H1 (cell line): ENCODE measurements around the gene ZBTB25. TPM values are rescaled to one million over a fixed set of nuclear protein-coding genes. Genes with fewer than 3 reads are reported as not detected.
A peak's percentile ranks its signal among the peaks of the same experiment; 100 is the strongest.

ENCODE experiments used
- BACH1 ChIP-seq: IDR thresholded peaks from 2 replicates; pipeline ENCODE4 v1.6.1; 2012; ENCODE audit warnings: low read length, improper control_type of control experiment
- CBX8 ChIP-seq: fragments of 300-800, 300-1000 bp; sonication (generic); IDR thresholded peaks from 2 replicates; pipeline ENCODE4 v1.7.1; 2016; ENCODE audit warnings: low read depth, low read length, borderline replicate concordance
- CEBPB ChIP-seq: IDR thresholded peaks from 2 replicates; pipeline ENCODE4 v1.6.1; 2012; ENCODE audit warnings: low read depth, low read length
- CHD2 ChIP-seq: IDR thresholded peaks from 2 replicates; pipeline ENCODE4 v1.6.1; 2012; ENCODE audit warnings: low read length, improper control_type of control experiment
- CTBP2 ChIP-seq: IDR thresholded peaks from 2 replicates; pipeline ENCODE4 v1.7.0; 2011; ENCODE audit warnings: borderline replicate concordance, mild to moderate bottlenecking, moderate library complexity, mixed read lengths, low read length; ENCODE audit not compliant: insufficient read depth, insufficient read length
- CTCF ChIP-seq, 3 experiments: IDR thresholded peaks; 1 replicate in 2 of 3; 2 replicates in 1 of 3; pipeline versions ENCODE4 v1.5.1 to v1.6.1; 2011; ENCODE audit warnings: low read length in 3 of 3, mild to moderate bottlenecking in 3 of 3, inconsistent platforms in 2 of 3, low read depth in 1 of 3, moderate library complexity in 1 of 3; ENCODE audit not compliant: insufficient read depth in 1 of 3; ENCODE audit errors: control extremely low read depth in 1 of 3
- EGR1 ChIP-seq: IDR thresholded peaks from 2 replicates; pipeline ENCODE4 v1.6.1; 2011; ENCODE audit warnings: low read depth, low read length, borderline replicate concordance
- EZH2 ChIP-seq: fragments of 200-600 bp; sonication (generic); IDR thresholded peaks from 2 replicates; pipeline ENCODE4 v1.7.1; 2012; ENCODE audit warnings: low read depth, mild to moderate bottlenecking, moderate library complexity, low read length, inconsistent platforms; ENCODE audit not compliant: severe bottlenecking
- FOSL1 ChIP-seq: IDR thresholded peaks from 2 replicates; pipeline ENCODE4 v1.6.1; 2011; ENCODE audit warnings: mild to moderate bottlenecking, low read depth, low read length, moderate library complexity; ENCODE audit not compliant: insufficient read depth
- GABPA ChIP-seq: IDR thresholded peaks from 2 replicates; pipeline ENCODE4 v1.6.1; 2011; ENCODE audit warnings: mild to moderate bottlenecking, low read length, moderate library complexity, borderline replicate concordance; ENCODE audit not compliant: insufficient read depth
- JUN ChIP-seq: IDR thresholded peaks from 2 replicates; pipeline ENCODE4 v1.6.1; 2011; ENCODE audit warnings: low read depth, mild to moderate bottlenecking, improper control_type of control experiment, low read length
- JUND ChIP-seq: IDR thresholded peaks from 2 replicates; pipeline ENCODE4 v1.6.1; 2011; ENCODE audit warnings: mild to moderate bottlenecking, improper control_type of control experiment, low read length
- KDM5A ChIP-seq: fragments of 200-600 bp; IDR thresholded peaks from 2 replicates; pipeline ENCODE4 v1.7.1; 2012; ENCODE audit warnings: mild to moderate bottlenecking, low read length, inconsistent platforms, mixed read lengths
- MAX ChIP-seq: IDR thresholded peaks from 2 replicates; pipeline ENCODE4 v1.6.1; 2012; ENCODE audit warnings: inconsistent platforms
- NRF1 ChIP-seq: IDR thresholded peaks from 2 replicates; pipeline ENCODE4 v1.6.1; 2011; ENCODE audit warnings: mild to moderate bottlenecking, low read depth, low read length, improper control_type of control experiment
- SAP30 ChIP-seq: fragments of 300-600 bp; sonication (generic); IDR thresholded peaks from 2 replicates; pipeline ENCODE4 v1.7.1; 2012; ENCODE audit warnings: low read length, moderate library complexity, mild to moderate bottlenecking, inconsistent platforms; ENCODE audit not compliant: insufficient read depth, insufficient replicate concordance
- SP1 ChIP-seq: IDR thresholded peaks from 2 replicates; pipeline ENCODE4 v1.6.1; 2011; ENCODE audit warnings: low read depth, low read length
- SUZ12 ChIP-seq: fragments of 200-600 bp; sonication (generic); IDR thresholded peaks from 2 replicates; pipeline ENCODE4 v1.6.1; 2012; ENCODE audit warnings: mild to moderate bottlenecking, inconsistent platforms, low read length, moderate library complexity, mixed read lengths
- TAF7 ChIP-seq: optimal IDR thresholded peaks from 2 replicates; pipeline ENCODE3; 2011; ENCODE audit warnings: low read depth, mild to moderate bottlenecking, inconsistent platforms, low read length, moderate library complexity, borderline replicate concordance
- TBP ChIP-seq: IDR thresholded peaks from 2 replicates; pipeline ENCODE4 v1.6.1; 2011; ENCODE audit warnings: low read depth, low read length, improper control_type of control experiment
- YY1 ChIP-seq: IDR thresholded peaks from 2 replicates; pipeline ENCODE4 v1.6.1; 2011; ENCODE audit warnings: low read depth, mild to moderate bottlenecking, low read length
- polyA plus RNA-seq, 7 experiments: library from polyadenylated mRNA; depleted of rRNA in 3 of 7; stranded (reverse) in 5 of 7; unstranded in 2 of 7; fragments of >200 nt in 5 of 7; fragments of 200-250 nt in 2 of 7; gene quantifications; 1 replicate in 5 of 7; 2 replicates in 1 of 7; 4 replicates in 1 of 7; pipeline versions ENCODE4 v1.2.1 to v1.2.3, GENCODE V29; 2011 to 2013; ENCODE audit warnings: missing spikeins in 2 of 7, mixed read lengths in 2 of 7
- total RNA-seq: library from RNA; stranded (reverse); fragmentation: NEBNext Ultra II Directional; extraction: Animal tissue kit (Norgen Biotek cat#: 25700); gene quantifications from 2 replicates; pipeline ENCODE4 v1.2.1, GENCODE V29; 2021

Gene ZBTB25
- total and polyA plus RNA-seq, 2 of the 8 experiments (the other 6 are each of a cell fraction or from before 2014, with no cell fraction given) = 5.4 to 11.4 TPM

- TF ChIP-seq CTCF (IDR thresholded peaks at IDR 0.05; ENCODE audit: control extremely low read depth in 1 of 3, insufficient read depth in 1 of 3, low read depth in 1 of 3, low read length in 3 of 3) = peak in 1 of 3 experiments; percentile 0; a peak in 1 of 4 replicates
- no peak; the same call in 1 of the 2 replicates for TF ChIP-seq MAX
- TF ChIP-seq CTBP2 = no peak
- no peak for TF ChIP-seq YY1
- TF ChIP-seq SAP30 = peak; percentile 82
- TF ChIP-seq JUND = no peak
- TF ChIP-seq EGR1 = no peak
- no peak for TF ChIP-seq KDM5A
- no peak for TF ChIP-seq BACH1
- TF ChIP-seq TBP = peak; percentile 55; the same call in 1 of the 2 replicates
- TF ChIP-seq FOSL1 = no peak
- TF ChIP-seq CEBPB = no peak
- no peak for TF ChIP-seq EZH2
- TF ChIP-seq SP1 = 0 out of 2 replicates have a peak, but pooled peaks have one; percentile 22
- TF ChIP-seq CBX8 = no peak
- peak; percentile 39 for TF ChIP-seq TAF7
- no peak for TF ChIP-seq SUZ12
- TF ChIP-seq NRF1 = no peak
- no peak for TF ChIP-seq GABPA
- peak; percentile 8; the same call in 1 of the 2 replicates for TF ChIP-seq CHD2
- no peak for TF ChIP-seq JUN
Measured at GRCh38 chr14:64504897-64505794, 1.5 kb upstream of the ZBTB25 start (continued).
